HG03135 (cell line): ENCODE results near the gene NUP133.
"Not testable (repeated sequence)": the region's sequence is repeated elsewhere in the genome, so short reads cannot be mapped to it uniquely, and the experiment has no call there.

ENCODE experiments used
- ATAC-seq: cut with Tn5 transposase; IDR thresholded peaks from one replicate; pipeline ENCODE4 v1.9.1; 2021; ENCODE audit warnings: mild to moderate bottlenecking, moderate library complexity; ENCODE audit not compliant: unreplicated experiment

NUP133 gene

DNA sequence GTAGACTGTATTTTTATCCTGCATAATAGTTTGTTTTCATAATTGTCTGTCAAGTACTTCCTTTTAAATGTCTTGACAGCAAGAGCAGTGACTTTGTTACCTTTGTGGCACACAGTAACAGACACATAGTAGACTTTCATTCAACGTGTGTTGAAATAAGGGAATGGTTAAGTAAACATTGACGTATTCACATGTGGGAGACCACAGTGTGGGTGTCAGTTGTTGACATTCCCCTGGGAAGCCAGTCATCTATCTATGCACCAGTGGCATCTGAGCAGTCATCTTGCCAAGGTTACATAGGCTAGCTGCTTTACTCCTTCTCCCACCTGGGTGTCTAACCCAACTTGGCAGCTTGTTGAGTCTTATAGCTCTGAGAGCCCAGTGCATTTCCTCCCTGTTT lies 1.4 kb upstream of the NUP133 start:
- no peak for ATAC-seq

DNA sequence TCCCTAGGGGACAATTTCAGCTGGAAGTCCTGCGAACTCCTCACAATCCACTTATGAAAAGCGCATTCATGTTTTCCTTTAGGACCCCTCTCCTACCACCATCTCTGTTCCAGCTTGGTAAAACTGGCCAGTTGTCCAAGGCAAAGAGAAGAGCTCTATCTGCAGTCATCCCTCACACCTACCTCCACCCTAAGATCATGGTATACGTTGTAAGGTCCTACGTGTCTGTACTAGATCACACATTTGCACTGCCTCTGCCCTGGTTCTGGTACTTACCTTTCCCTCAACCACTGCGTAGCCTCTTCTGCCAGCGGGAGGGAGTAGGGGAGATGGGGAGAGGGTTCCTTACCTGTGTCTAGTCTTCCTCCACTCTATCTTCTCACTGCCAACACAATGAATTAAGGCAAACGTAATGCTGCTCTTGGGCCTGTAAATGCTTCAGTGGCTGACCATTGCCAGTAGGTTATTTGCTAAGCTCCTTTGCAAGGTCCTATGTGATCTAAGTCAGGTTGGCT lies 739 bp upstream of the NUP133 start:
- no peak for ATAC-seq

DNA sequence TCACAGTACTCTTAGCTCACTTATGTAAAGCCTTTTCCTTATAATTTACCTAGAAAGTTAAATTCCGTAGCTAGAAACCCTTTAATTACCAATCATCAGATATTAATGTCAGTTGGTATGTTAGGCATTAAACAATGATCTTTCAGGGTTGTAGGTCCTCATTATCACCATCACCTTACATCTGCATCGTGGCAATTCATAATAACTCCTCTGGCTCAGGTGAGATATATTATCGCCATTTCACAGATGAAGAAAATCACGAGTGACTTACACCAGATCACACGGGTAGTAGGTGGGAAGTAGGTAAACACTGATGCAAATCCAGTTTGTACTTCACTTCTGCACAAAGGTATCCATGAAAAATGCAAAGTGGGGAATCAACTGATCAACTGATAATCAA lies 639 bp downstream of the NUP133 start:
- peak; percentile 5 for ATAC-seq

DNA sequence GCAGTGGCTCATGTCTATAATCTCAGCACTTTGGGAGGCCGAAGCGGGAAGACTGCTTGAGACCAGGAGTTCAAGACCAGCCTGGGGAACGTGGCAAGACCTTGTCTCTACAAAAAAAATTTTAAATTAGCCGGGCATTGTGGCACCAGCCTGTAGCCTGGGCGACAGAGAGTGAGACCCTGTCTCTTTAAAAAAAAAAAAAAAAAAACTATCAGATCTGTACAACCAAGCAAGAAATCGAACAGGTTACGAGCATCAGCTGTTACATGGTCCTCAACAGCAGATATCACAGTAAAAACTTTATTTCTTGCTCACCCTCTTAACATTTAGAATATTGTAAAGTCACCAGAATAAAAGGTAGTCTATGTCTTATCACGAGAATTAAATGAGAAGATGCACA lies 1.5 kb downstream of the NUP133 start:
- no peak for ATAC-seq

DNA sequence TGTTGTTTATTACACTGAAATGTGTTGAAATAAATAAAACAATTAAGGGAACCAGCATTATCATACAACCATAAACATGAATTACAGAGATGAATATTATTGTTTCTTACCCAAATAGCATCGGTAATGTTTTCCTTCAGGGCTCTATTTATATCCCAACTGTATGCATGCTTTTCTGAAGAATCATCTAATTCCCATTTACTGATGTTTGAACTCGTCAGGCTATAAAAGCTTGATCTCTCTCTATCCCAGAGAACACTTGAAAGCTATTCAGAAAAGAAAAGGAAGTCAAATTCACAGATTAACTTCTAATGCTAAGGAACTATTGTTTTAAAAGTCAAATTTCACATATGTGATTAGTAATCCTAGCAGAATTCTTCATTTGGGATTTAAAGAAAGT lies 12.4 kb downstream of the NUP133 start:
- no peak for ATAC-seq

DNA sequence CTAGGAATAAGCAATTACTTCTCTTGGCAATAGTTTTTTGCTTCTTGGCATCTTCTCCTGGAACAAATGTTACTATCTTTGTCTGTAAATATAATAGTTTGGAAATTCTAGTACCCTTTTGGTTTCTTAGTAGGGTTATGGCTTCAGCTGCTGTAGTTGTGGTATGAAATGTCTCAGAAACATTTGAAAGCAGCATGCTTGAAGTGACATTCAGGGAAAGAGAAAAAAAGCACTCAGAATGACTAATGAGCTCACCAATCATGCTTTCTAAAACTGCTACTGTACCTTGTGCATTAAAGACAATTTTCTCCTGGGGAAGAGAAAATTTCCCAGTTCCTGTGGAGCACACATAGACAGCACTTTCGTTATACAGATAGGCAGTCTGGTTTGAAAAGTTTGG lies 21.0 kb downstream of the NUP133 start:
- no peak for ATAC-seq

DNA sequence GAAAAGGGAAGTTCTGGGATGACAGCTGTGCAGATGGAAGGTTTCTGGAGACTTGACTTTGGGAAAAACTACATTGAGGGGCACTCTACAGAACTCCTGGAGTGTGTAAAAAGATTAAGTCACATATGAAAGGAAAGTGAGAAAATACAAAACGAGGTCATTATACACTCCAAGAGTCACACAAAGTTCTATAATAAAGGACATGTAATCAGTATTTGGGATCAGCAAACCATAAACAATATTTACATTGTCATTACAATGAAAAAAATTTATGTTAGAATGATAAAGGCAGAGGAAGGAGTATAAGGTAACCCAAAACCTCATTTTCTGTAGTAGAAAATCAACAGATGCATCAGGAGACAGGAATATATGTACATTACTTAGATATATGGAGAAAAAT lies 22.8 kb downstream of the NUP133 start:
- no peak for ATAC-seq

DNA sequence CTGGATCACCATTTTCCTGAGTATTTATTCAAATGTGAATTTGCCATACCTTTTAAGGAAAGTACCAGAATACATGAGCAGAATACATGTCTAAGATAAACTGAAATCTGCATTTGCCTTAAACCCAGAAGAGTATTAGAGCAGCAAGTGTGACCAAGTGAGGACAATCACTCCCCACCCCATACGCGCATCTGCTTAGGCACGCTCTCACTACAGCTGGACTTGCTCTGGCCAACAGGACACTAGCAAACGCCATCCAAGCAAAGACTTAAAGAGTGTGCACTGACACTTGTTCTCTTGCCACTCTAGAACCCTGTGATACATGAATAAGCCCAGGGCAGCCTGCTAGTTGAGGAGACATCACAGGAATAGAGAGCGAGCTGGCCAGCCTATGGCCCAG lies 25.6 kb downstream of the NUP133 start:
- no peak for ATAC-seq

DNA sequence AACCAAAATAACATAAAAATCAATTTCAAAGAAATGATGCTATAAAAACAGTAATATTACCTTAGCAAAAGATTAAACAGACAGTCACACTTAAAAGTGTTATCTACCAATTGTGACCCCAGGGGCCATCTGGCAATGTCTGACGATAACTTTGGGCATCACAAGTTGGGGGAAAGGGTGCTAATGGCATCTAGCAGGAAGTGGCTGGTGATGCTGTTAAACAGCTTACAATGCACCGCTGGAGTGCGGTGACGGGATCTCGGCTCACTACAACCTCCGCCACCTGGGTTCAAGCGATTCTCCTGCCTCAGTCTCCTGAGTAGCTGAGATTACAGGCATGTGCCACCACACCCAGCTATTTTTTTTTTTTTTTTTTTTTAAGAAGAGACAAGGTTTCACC lies 27.6 kb downstream of the NUP133 start:
- no peak for ATAC-seq

DNA sequence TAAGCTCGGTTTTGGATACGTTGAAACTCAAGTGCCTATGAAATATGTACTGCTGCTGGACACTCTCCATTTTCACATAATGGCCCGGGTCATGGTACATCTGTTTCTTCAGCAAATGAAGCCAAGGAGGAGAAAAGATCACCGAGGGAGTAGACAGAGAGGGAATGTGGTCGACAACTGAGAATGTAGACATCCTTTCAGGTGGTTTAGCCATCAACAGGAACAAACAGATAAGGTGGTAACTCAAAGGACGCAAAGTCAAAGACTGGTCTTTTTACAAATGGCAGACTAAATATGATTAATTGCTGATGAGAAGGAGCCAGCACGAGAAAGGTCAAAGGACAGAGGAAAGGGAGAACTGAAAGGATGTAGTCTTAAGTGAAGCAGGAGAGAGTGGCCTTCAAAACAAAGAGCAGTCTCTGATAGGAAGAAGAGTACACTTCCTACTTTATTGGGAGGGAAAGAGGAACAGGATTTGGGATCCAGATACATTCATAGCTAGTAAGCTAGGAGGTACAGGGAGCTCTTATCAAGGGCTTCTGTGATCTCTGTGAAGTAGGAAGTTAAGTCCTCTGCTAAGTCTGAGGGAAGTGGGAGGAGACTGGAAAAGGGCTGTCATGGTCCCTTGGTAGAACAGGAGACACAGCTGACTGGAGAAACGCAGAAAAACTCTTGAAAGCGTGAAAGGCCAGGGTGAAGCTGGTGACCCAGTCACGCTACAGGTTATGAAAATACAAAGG lies 28.3 kb downstream of the NUP133 start:
- ATAC-seq = peak; percentile 63

DNA sequence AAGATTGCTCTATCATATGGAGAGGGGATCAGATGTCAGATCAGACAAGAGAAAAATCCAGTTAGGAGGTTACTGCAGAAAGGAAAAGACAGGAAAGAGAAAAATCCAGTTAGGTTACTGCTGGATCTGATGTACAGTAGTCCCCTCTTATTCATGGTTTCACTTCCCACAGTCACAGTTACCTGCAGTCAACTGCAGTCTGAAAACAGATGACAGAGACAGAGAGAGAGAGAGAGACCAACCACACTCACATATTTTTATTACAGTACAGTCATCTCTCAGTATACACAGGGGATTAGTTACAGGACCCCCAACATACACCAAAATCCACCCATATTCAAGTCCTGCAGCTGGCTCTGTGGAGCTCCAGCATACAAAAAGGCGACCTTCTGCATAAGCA lies 29.3 kb downstream of the NUP133 start:
- peak; percentile 68 for ATAC-seq

DNA sequence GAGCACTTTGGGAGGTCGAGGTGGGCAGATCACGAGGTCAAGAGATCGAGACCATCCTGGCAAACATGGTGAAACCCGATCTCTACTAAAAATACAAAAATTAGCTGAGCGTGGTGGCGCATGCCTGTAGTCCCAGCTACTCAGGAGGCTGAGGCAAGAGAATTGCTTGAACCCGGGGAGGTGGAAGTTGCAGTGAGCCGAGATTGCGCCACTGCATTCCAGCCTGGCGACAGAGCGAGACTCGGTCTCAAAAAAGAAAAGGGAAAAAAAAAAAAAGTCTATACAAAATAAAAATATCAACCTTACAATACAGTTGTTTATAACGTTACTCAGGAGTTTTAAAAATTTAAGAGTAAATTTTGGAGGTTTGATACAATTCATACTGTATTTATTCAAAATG lies 32.3 kb downstream of the NUP133 start:
- ATAC-seq = not testable (repeated sequence)

DNA sequence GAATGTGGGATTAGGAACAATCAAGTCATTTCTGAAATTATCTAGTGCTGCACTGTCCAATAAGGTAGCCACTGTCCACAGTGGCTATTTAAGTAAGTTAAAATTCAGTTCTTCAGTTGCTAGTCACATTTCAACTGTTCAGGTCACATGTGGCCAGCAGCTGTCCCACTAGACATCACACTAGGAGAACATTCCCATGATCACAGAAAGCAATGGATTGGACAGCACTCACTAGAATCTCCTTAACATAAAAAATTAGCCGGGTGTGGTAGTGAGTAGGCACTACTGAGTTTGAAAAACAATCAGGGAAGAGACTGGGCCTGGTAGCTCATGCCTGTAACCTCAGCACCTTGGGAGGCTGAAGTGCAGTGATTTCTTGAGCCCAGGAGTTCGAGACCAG lies 33.6 kb downstream of the NUP133 start:
- ATAC-seq = no peak

DNA sequence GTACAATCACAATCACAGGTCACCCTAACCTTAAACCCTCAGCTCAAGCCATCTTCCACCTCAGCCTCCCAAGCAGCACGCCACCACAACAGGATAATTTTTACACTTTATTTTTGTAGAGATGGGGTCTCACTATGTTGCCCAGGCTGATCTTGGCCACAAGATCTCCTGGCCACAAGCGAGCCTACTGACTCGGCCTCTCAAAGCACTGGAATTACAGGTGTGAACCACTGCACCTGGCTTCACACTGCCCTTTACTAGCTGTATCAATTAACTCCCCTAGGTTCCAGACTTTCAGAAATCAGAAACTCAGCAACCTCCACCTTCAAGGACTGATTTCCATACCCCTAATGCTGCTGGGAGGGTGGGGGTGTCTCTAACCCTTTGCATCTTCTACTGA lies 37.0 kb downstream of the NUP133 start:
- ATAC-seq = no peak

DNA sequence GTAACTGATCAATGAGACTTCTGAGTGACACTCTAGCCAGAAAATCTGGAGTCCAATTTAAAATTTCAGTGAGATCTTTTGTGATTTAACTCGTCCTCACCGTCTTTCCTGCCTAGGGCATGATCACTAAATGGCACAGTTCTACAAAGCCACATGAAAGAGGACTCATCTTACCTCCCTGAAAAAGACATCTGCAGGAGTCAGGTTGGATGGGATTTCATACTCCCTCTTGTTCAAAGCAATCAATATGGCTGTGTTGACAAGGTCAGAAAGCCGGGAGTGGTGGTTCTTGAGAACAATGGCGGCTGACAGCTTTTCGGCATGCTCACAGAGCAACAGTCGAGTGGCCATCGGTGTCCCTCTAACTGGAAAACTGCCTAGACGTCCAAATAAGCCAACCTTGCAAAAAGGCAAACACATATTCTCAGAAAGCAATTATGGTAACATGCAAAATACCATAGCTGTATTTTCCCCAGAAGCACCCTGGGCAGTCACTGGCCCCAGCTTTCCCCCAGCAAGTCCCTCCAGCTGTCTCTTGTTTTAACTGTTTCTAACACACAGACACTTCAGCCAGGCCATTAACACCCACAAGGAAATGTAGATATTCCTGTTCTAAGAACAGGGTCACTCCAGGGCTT lies 37.6 kb downstream of the NUP133 start:
- no peak for ATAC-seq

DNA sequence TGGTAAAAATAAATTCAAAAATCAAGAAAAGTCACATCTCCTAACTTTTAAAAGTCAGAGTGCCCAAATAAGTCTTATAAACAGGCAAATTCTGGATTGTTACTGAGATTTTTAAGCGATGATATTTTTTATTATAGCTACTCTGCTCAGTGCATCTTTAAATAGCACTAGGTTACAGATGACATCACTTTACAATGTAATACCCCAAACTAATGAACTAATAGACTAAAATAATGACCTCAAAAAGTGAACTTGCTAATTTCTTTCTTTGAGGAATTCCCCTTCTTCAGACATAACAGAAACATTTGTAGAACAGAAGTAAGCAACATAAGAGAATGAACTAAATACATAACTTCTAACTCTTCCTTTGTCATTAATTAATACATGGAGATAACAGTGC lies 41.3 kb downstream of the NUP133 start:
- ATAC-seq = no peak

DNA sequence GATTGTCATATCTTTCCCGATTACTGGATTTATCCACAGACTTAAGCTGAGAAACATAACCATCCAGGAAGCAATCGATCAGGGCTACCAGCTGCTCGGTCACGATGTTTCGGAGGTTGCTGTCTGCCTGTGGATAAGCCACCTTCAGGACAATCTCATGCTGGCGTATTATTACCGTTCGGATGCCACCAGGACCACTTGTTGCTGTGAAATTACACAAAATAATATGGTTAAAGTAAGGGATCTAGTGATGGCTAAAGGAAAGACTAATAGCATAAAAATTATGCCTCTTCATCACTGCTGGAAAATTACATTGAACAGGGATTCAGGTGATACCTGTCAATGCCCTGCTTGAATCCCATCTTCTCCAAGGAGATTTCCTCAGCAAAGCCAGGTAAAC lies 43.5 kb downstream of the NUP133 start:
- ATAC-seq = no peak

DNA sequence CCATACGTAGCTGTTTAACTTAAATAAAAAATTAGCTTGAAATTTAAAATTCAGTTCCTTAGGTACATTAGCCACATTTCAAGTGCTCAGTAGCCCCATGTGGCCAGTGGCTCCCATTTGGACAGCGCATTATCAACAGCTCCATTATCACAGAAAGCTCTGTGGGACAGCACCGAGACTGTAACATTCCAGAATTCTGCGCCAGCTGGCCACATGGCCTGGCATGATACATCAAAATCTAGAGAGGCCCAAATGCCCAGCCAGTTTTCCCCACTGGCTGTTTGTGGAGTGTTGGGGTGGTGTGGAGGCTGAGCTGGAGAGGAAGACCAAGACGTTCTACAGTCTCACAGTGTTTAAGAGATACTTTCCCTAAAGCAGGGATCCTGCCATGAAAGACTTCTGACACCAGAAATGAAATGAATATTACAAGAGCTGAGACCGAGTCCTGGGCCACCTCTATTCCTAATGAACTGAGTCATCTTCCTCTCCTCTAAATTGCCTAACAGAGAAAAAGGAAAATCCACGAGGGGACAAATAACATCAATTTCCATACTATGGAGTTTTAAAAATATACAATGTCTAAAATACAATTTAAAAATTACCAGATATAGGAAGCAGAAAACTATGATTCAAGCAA lies 47.0 kb downstream of the NUP133 start:
- ATAC-seq = no peak

DNA sequence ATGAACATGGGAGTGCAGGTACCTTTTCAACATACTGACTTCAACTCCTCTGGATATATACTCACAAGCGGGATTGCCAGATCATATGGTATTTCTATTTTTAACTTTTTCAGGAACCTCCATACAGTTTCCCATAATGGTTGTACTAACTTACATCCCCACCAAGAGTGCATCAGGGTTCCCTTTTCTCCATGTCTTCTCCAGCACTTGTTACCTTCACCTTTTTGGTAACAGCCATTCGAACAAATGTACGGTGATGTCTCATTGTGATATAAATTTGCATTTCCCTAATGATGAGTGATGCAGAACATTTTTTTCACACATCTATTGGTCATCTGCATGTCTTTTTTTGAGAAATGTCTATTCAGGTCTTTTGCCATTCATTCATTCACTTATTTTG lies 48.3 kb downstream of the NUP133 start:
- ATAC-seq = no peak

DNA sequence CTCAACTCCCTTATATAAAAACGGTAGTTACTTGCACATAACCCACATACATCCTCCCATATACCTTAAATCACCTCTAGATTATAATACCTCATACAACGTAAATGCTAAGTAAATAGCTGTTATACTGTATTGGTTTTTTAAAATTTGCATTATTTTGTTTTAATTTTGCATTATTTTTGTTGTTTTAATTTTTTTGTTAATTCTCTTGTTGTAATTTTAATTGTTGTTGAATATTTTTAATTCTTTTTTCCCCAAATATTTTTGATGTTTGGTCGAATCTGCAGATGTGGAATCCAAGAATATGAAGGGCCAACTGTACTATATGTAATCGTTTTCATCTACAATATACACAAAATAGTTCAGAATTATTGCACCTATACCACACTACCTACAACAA lies 50.7 kb downstream of the NUP133 start:
- no peak for ATAC-seq

DNA sequence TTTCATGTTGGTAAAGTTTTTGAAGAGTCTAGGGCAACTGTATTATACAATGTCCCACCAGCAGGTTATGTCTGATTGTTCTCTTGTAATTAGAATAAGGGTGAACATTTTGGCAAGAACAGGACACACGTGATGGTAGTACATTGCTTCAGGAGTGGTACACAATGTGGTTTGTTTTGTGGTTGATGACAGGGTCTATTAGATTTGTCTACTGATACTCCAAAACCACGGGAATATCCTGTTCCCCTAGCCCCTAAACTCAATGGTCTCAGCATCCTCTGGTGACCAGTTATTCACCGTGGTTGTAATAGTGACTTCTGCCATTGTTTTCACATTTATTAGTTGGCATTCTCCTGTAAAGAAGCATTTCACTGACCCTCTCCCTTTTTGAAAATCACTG lies 52.1 kb downstream of the NUP133 start:
- no peak for ATAC-seq

DNA sequence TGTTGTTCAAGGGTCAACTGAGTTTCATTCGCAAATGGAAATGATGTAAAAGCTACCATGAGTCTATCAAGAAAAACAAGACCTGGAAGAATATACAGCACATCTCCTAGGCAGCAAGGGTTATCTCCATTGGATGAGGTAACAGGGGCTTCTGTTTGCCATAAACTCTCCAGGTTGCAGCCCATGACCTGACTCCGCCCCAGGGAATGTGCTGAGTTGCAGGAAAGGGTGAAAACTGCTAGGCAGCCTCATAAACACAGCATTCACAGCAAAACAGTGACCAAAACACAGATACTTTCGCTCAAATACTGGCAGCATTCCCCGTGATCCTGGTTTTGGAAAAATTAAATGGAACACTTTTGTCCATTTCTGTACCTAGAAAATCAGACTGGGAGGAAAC lies 54.1 kb downstream of the NUP133 start:
- no peak for ATAC-seq
